HepG2 (cell line): Measurements from ENCODE around the gene SIRPA.

Experiments
- HNF1B ChIP-seq: sonication (generic); formaldehyde crosslinking; IDR thresholded peaks from 2 replicates; pipeline ENCODE4 v1.5.1; 2020; ENCODE audit warnings: mild to moderate bottlenecking, moderate library complexity, missing genetic modification reagents
- POLR2A ChIP-seq, 2 experiments: IDR thresholded peaks; 2 replicates each; pipeline ENCODE4 v1.6.1; 2011; ENCODE audit warnings: low read depth in 2 of 2, low read length in 2 of 2, mild to moderate bottlenecking in 1 of 2, moderate library complexity in 1 of 2; ENCODE audit not compliant: insufficient read depth in 1 of 2
- SP1 ChIP-seq, 2 experiments: fragments of 450-650 bp in 1 of 2; sonication (generic) in 1 of 2; formaldehyde crosslinking in 1 of 2; IDR thresholded peaks; 2 replicates each; pipeline versions ENCODE4 v1.4.0 to v1.6.1; 2016 to 2020; ENCODE audit warnings: missing genetic modification reagents in 1 of 2

- TF ChIP-seq HNF1B (0 out of 2 replicates have a peak, but pooled peaks have one; percentile 40), SP1 (IDR thresholded peaks at IDR 0.05) (no peak), SP1 (CRISPR knock-in tag; IDR thresholded peaks at IDR 0.05) (no peak), POLR2A (IDR thresholded peaks at IDR 0.05; ENCODE audit: insufficient read depth in 1 of 2, low read depth in 2 of 2, low read length in 2 of 2) (no peak)
Measured at GRCh38 chr20:1895674-1896483, 672 bp downstream of the SIRPA start.
